DMS53 (cell line): Measurements from ENCODE around the gene CCDC24.

Experiments
- DNase-seq: peaks from one replicate; lab custom pipeline; 2025; lab: John Stamatoyannopoulos, UW

The CCDC24 gene

GRCh38 chr1:43980255-43981134 is 10.9 kb upstream of the CCDC24 start:
- DNase-seq, result no peak

- DNase-seq, result no peak
Observed at GRCh38 chr1:43981135-43981491, 10.3 kb upstream of the CCDC24 start.

- DNase-seq, result no peak
Observed at GRCh38 chr1:43981636-43982035, 9.8 kb upstream of the CCDC24 start.

GRCh38 chr1:43982241-43982640 is 9.2 kb upstream of the CCDC24 start:
- no peak for DNase-seq

- no peak for DNase-seq
Observed at GRCh38 chr1:43982808-43983207, 8.6 kb upstream of the CCDC24 start.

- no peak for DNase-seq
Observed at GRCh38 chr1:43983253-43983899, 8.0 kb upstream of the CCDC24 start.

- no peak for DNase-seq
Observed at GRCh38 chr1:43984855-43985254, 6.5 kb upstream of the CCDC24 start.

GRCh38 chr1:43985984-43986595 is 5.3 kb upstream of the CCDC24 start:
- DNase-seq, result no peak

- DNase-seq, result no peak
Observed at GRCh38 chr1:43986712-43987111, 4.7 kb upstream of the CCDC24 start.

- no peak for DNase-seq
Observed at GRCh38 chr1:43987159-43987902, 4.1 kb upstream of the CCDC24 start.

GRCh38 chr1:43990271-43991199 is 864 bp upstream of the CCDC24 start:
- peak; percentile 75 for DNase-seq

- no peak for DNase-seq
Observed at GRCh38 chr1:43991200-43991475, 261 bp upstream of the CCDC24 start.

- DNase-seq, result peak; percentile 51
Observed at GRCh38 chr1:43992232-43992995, 1.0 kb downstream of the CCDC24 start.

- no peak for DNase-seq
Observed at GRCh38 chr1:43993206-43993914, 2.0 kb downstream of the CCDC24 start.

GRCh38 chr1:43994071-43994470 is 2.7 kb downstream of the CCDC24 start:
- DNase-seq, result no peak

- peak; percentile 65 for DNase-seq
Observed at GRCh38 chr1:43994794-43995790, 3.7 kb downstream of the CCDC24 start.

- no peak for DNase-seq
Observed at GRCh38 chr1:43995984-43996732, 4.8 kb downstream of the CCDC24 start.

GRCh38 chr1:43996733-43997115 is 5.3 kb downstream of the CCDC24 start:
- DNase-seq, result no peak
